H1 (cell line): ENCODE results near the gene ARGLU1. TPM values are rescaled to one million over a fixed set of nuclear protein-coding genes. Genes with fewer than 3 reads are reported as not detected.

Experiments used
- BACH1 ChIP-seq: IDR thresholded peaks from 2 replicates; pipeline ENCODE4 v1.6.1; 2012; ENCODE audit warnings: low read length, improper control_type of control experiment
- EP300 ChIP-seq, 2 experiments: IDR thresholded peaks; 1 replicate in 1 of 2; 2 replicates in 1 of 2; pipeline ENCODE4 v1.6.1; 2011 to 2012; ENCODE audit warnings: low read depth in 2 of 2, low read length in 2 of 2, mild to moderate bottlenecking in 2 of 2, borderline replicate concordance in 1 of 2, inconsistent platforms in 1 of 2, moderate library complexity in 1 of 2
- HDAC2 ChIP-seq, 2 experiments: fragments of 300-600 bp in 1 of 2; sonication (generic) in 1 of 2; IDR thresholded peaks; 2 replicates each; pipeline ENCODE4 v1.6.1; 2011 to 2012; ENCODE audit warnings: low read depth in 2 of 2, low read length in 2 of 2, mild to moderate bottlenecking in 2 of 2, moderate library complexity in 2 of 2, borderline replicate concordance in 1 of 2, inconsistent platforms in 1 of 2
- RXRA ChIP-seq: IDR thresholded peaks from 2 replicates; pipeline ENCODE4 v1.6.1; 2011; ENCODE audit warnings: low read depth, mild to moderate bottlenecking, low read length, moderate library complexity; ENCODE audit not compliant: insufficient read depth
- SAP30 ChIP-seq: fragments of 300-600 bp; sonication (generic); IDR thresholded peaks from 2 replicates; pipeline ENCODE4 v1.7.1; 2012; ENCODE audit warnings: low read length, moderate library complexity, mild to moderate bottlenecking, inconsistent platforms; ENCODE audit not compliant: insufficient read depth, insufficient replicate concordance
- SIN3A ChIP-seq, 2 experiments: IDR thresholded peaks in 1 of 2; conservative IDR thresholded peaks in 1 of 2; 2 replicates each; pipeline ENCODE4 v1.6.1; 2011 to 2012; ENCODE audit warnings: low read length in 2 of 2, improper control_type of control experiment in 1 of 2, low read depth in 1 of 2, mild to moderate bottlenecking in 1 of 2
- ZNF274 ChIP-seq: IDR thresholded peaks from 2 replicates; pipeline ENCODE4 v1.7.0; 2012; ENCODE audit warnings: low read length, borderline replicate concordance; ENCODE audit errors: extremely low read depth
- polyA plus RNA-seq, 7 experiments: library from polyadenylated mRNA; depleted of rRNA in 3 of 7; stranded (reverse) in 5 of 7; unstranded in 2 of 7; fragments of >200 nt in 5 of 7; fragments of 200-250 nt in 2 of 7; gene quantifications; 1 replicate in 5 of 7; 2 replicates in 1 of 7; 4 replicates in 1 of 7; pipeline versions ENCODE4 v1.2.1 to v1.2.3, GENCODE V29; 2011 to 2013; ENCODE audit warnings: missing spikeins in 2 of 7, mixed read lengths in 2 of 7
- total RNA-seq: library from RNA; stranded (reverse); fragmentation: NEBNext Ultra II Directional; extraction: Animal tissue kit (Norgen Biotek cat#: 25700); gene quantifications from 2 replicates; pipeline ENCODE4 v1.2.1, GENCODE V29; 2021
- TF ChIP-seq, protein P1 (sequence below): fragments of 300-600 bp; sonication (generic); IDR thresholded peaks from 2 replicates; pipeline ENCODE4 v1.7.1; 2012; ENCODE audit warnings: low read length, moderate library complexity, mild to moderate bottlenecking, inconsistent platforms; ENCODE audit not compliant: insufficient replicate concordance

ARGLU1 gene
- total and polyA plus RNA-seq, 2 of the 8 experiments (the other 6 are each of a cell fraction or from before 2014, with no cell fraction given) = 47.8 to 84.9 TPM

DNA sequence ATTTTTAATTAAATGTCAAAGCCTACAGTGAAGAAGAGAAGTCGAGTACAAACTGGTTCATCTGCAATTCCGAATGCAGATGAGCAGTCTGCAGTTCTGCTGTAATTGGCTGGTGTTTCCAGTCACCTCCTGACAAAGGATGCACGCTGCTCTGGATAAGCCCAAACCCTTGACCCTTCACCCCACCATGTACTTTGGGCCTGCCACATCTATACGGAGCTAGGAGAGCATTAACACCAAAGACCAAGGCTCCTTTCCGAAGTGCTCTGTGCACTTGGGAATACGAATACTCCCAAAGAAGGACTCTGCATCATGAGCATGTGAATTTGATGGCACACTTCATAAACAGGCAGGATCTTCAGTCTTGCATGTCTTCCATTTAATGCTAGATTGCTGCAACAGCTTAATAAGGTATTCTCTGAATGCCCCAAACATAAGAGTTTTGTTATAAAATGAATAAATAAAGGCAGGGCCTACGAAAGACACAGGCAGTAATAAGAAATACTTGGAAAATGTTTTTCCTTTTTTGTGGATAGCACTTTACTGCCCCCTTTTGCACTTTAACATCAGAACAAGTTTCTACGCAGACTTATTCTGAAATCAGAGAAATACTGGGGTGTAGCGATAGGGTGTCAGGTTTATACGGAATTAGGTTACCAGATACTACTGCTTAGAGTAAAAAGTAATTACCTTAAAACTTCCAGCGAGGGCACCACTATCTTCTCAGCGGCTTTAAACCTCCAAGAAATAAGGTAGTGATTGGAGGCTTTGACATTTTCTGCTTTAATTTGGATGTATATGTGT, 47.5 kb downstream of the ARGLU1 start (continued):
- TF ChIP-seq, protein P1, sequence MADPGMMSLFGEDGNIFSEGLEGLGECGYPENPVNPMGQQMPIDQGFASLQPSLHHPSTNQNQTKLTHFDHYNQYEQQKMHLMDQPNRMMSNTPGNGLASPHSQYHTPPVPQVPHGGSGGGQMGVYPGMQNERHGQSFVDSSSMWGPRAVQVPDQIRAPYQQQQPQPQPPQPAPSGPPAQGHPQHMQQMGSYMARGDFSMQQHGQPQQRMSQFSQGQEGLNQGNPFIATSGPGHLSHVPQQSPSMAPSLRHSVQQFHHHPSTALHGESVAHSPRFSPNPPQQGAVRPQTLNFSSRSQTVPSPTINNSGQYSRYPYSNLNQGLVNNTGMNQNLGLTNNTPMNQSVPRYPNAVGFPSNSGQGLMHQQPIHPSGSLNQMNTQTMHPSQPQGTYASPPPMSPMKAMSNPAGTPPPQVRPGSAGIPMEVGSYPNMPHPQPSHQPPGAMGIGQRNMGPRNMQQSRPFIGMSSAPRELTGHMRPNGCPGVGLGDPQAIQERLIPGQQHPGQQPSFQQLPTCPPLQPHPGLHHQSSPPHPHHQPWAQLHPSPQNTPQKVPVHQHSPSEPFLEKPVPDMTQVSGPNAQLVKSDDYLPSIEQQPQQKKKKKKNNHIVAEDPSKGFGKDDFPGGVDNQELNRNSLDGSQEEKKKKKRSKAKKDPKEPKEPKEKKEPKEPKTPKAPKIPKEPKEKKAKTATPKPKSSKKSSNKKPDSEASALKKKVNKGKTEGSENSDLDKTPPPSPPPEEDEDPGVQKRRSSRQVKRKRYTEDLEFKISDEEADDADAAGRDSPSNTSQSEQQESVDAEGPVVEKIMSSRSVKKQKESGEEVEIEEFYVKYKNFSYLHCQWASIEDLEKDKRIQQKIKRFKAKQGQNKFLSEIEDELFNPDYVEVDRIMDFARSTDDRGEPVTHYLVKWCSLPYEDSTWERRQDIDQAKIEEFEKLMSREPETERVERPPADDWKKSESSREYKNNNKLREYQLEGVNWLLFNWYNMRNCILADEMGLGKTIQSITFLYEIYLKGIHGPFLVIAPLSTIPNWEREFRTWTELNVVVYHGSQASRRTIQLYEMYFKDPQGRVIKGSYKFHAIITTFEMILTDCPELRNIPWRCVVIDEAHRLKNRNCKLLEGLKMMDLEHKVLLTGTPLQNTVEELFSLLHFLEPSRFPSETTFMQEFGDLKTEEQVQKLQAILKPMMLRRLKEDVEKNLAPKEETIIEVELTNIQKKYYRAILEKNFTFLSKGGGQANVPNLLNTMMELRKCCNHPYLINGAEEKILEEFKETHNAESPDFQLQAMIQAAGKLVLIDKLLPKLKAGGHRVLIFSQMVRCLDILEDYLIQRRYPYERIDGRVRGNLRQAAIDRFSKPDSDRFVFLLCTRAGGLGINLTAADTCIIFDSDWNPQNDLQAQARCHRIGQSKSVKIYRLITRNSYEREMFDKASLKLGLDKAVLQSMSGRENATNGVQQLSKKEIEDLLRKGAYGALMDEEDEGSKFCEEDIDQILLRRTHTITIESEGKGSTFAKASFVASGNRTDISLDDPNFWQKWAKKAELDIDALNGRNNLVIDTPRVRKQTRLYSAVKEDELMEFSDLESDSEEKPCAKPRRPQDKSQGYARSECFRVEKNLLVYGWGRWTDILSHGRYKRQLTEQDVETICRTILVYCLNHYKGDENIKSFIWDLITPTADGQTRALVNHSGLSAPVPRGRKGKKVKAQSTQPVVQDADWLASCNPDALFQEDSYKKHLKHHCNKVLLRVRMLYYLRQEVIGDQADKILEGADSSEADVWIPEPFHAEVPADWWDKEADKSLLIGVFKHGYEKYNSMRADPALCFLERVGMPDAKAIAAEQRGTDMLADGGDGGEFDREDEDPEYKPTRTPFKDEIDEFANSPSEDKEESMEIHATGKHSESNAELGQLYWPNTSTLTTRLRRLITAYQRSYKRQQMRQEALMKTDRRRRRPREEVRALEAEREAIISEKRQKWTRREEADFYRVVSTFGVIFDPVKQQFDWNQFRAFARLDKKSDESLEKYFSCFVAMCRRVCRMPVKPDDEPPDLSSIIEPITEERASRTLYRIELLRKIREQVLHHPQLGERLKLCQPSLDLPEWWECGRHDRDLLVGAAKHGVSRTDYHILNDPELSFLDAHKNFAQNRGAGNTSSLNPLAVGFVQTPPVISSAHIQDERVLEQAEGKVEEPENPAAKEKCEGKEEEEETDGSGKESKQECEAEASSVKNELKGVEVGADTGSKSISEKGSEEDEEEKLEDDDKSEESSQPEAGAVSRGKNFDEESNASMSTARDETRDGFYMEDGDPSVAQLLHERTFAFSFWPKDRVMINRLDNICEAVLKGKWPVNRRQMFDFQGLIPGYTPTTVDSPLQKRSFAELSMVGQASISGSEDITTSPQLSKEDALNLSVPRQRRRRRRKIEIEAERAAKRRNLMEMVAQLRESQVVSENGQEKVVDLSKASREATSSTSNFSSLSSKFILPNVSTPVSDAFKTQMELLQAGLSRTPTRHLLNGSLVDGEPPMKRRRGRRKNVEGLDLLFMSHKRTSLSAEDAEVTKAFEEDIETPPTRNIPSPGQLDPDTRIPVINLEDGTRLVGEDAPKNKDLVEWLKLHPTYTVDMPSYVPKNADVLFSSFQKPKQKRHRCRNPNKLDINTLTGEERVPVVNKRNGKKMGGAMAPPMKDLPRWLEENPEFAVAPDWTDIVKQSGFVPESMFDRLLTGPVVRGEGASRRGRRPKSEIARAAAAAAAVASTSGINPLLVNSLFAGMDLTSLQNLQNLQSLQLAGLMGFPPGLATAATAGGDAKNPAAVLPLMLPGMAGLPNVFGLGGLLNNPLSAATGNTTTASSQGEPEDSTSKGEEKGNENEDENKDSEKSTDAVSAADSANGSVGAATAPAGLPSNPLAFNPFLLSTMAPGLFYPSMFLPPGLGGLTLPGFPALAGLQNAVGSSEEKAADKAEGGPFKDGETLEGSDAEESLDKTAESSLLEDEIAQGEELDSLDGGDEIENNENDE = no peak
- no peak for TF ChIP-seq HDAC2 (IDR thresholded peaks at IDR 0.05; ENCODE audit: borderline replicate concordance in 1 of 2, low read depth in 2 of 2, low read length in 2 of 2)
- no peak for TF ChIP-seq SAP30
- TF ChIP-seq ZNF274 = no peak
- TF ChIP-seq SIN3A (conservative IDR thresholded peaks at IDR 0.05 in 1 of 2, IDR thresholded peaks at IDR 0.05 in 1 of 2; ENCODE audit: low read depth in 1 of 2, low read length in 2 of 2) = no peak
- no peak for TF ChIP-seq RXRA
- no peak for TF ChIP-seq EP300 (IDR thresholded peaks at IDR 0.05; ENCODE audit: borderline replicate concordance in 1 of 2, low read depth in 2 of 2, low read length in 2 of 2)
- no peak for TF ChIP-seq BACH1
